GM12874 (cell line): ENCODE measurements around the gene TSPEAR.

Experiments used
- TF ChIP-seq, protein P1 (sequence below): IDR thresholded peaks from 2 replicates; pipeline ENCODE4 v1.5.1; 2011; ENCODE audit warnings: low read depth, mild to moderate bottlenecking, control low read depth, low read length, moderate library complexity; ENCODE audit not compliant: insufficient read depth

TSPEAR gene

DNA sequence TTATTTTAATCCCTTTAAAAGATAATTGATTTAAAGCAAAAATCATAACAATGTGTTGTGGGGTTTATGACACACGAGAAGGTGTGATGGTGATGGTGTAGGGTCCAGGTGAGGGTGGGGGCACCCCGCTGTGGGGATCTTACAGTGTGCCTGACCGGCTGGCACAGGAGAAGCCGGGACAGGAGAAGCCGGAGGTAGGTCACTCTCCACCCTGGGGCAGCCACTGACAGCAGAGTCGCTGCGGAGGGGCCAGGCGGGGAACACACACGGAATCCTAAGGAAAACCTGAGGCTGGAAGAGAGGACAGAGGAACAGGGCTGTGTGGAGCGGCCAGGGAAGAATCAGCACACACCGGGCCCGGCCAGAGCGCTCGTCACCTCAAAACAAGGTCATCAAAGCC, 260.4 kb downstream of the TSPEAR start:
- TF ChIP-seq, protein P1, sequence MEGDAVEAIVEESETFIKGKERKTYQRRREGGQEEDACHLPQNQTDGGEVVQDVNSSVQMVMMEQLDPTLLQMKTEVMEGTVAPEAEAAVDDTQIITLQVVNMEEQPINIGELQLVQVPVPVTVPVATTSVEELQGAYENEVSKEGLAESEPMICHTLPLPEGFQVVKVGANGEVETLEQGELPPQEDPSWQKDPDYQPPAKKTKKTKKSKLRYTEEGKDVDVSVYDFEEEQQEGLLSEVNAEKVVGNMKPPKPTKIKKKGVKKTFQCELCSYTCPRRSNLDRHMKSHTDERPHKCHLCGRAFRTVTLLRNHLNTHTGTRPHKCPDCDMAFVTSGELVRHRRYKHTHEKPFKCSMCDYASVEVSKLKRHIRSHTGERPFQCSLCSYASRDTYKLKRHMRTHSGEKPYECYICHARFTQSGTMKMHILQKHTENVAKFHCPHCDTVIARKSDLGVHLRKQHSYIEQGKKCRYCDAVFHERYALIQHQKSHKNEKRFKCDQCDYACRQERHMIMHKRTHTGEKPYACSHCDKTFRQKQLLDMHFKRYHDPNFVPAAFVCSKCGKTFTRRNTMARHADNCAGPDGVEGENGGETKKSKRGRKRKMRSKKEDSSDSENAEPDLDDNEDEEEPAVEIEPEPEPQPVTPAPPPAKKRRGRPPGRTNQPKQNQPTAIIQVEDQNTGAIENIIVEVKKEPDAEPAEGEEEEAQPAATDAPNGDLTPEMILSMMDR = no peak

DNA sequence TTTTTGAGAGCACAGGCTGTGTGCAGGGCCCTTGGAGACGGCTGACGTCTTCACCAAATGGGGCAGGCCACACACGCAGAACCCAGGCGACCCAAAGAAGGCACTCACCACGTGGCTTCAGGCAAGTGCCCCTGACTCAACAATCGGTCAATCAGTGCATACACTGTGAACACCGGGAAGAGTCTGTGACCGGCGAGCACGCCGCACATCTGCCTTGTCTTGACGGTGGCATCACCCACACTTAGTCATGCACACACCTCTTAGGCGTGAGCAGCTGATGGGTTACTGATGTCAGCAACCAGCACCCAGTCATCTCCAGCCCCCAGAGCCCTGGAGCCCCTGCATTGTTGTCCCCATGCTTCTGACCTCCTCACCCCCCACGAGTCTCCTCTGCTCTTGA, 261.0 kb downstream of the TSPEAR start:
- TF ChIP-seq, protein P1 = no peak

DNA sequence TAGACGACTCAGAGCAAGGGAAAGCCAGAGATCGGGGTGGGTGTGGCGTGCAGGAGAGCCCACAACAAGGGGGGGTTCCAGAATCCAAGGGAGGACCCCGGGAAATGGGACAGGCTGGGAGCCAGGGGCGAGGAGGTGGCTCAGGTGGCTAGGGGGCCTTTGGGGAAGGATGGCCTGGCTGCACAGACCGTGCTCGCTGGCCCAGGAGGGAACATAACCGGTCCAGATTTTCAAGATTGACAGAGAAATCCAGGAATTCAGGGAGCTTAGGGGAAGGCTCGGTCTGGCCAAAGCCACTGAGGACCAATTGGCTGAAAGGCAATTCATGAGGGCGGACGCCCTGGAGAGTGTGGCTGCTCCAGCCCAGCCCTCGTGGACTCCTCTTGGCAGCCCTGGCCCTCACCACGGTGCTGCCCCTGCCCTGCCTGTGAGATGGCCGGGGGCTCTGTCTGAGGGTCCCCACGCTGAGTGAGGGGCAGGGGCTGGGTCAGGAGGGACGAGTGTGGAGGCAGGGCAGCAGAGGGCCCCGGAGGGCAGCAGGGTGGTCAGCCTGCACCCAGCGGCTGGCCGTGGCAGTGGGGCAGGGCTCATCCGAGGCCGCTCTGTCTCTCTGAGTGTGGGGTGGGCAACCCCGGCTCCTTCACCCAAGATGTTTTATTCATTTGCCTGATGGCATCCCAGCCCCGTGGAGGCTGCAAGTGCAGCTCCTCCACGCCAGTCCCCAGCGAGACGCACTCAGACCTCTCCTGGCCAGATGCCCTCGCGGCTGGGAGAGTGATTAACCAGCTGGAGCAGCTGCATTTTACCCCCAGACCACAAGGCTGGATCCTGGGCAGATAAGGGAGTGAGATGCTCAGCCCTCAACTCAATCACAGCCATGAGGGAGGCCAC, 261.7 kb downstream of the TSPEAR start:
- TF ChIP-seq, protein P1 = no peak

DNA sequence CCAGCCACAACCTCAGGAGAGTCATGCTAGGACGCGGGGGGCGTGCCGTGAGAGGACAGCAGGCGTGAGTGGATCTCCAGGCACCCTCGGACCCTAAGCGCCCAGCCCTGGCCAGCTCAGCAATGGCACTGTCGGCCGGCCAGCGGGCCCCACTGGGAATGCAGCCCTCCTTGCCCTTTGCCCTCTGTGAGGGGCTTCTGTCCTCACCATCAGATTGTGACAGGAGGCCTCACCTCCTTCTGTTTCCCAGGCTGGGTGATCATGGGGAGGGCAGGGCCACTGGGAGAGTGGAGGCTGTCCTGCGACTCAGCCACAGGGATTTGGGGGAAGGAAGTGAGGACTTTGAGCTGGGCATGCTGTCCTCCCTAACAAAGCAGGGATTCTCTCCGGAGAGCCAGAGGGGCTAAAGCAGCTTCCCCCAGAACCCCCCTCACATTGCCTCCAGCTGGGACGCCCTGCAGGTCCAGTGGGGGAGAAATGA, 262.7 kb downstream of the TSPEAR start:
- TF ChIP-seq, protein P1 = no peak
